K562 (cell line): ENCODE results near the gene CACNA1I. TPM values are rescaled to one million over a fixed set of nuclear protein-coding genes. Genes with fewer than 3 reads are reported as not detected.

Experiments
- ATAC-seq: fragments of 200-7000 bp; cut with Tn5 transposase; 3 replicates; pipeline ENCODE4 v1.9.1; 2020; ENCODE audit warnings: moderate library complexity
- BruUV-seq: library from RNA; stranded (reverse); fragments of 400-500 nt; replicated peaks from 2 replicates; lab custom pipeline; 2021; lab: Mats Ljungman, UMichigan
- CTCF ChIA-PET: fragments of 300-600 bp; formaldehyde crosslinking; extraction: SDS; loops from one replicate; lab custom pipeline; 2021; ENCODE audit warnings: low intra/inter-chr PET ratio; lab: Yijun Ruan, JAX
- POLR2A ChIA-PET: fragments of 300-600, 350-650 bp; sonication (Branson Sonifier 250); formaldehyde crosslinking; extraction: SDS; loops from one replicate; lab custom pipeline; 2021; ENCODE audit warnings: antibody characterized with exemption, inconsistent platforms; lab: Yijun Ruan, JAX
- DNase-seq, 4 experiments: peaks; one replicate each; pipeline versions ENCODE4 v3.0.0 to v3.0.0-alpha.2; 2011 to 2018; ENCODE audit warnings: low spot score in 3 of 4, mixed read lengths in 3 of 4; ENCODE audit errors: extremely low read depth in 1 of 4
- FAIRE-seq: peaks from 2 replicates; lab custom pipeline; 2011; peaks lifted over from hg19 to GRCh38; lab: Jason Lieb, UNC
- H2AFZ ChIP-seq: 2 replicates; pipeline ENCODE4 v1.6.0; 2011; ENCODE audit warnings: low read depth, low read length, control low read depth, inconsistent platforms
- H3K27ac ChIP-seq: fragments of 200-600 bp; 3 replicates; pipeline ENCODE4 v1.8.0; 2011; ENCODE audit warnings: low read depth, mild to moderate bottlenecking, control low read depth, inconsistent platforms, low read length, moderate library complexity, mixed read lengths; ENCODE audit errors: extremely low read depth
- H3K27me3 ChIP-seq, 2 experiments: fragments of 300-600 bp in 1 of 2; 2 replicates in 1 of 2; 3 replicates in 1 of 2; pipeline versions ENCODE4 v1.6.0 to v1.8.0; 2011; ENCODE audit warnings: inconsistent platforms in 2 of 2, low read length in 2 of 2, mild to moderate bottlenecking in 1 of 2, mixed read lengths in 1 of 2, moderate library complexity in 1 of 2; ENCODE audit not compliant: control insufficient read depth in 2 of 2, insufficient read depth in 2 of 2
- H3K36me3 ChIP-seq: fragments of 300-600 bp; 3 replicates; pipeline ENCODE4 v1.8.0; 2011; ENCODE audit warnings: mild to moderate bottlenecking, low read length, inconsistent platforms; ENCODE audit not compliant: control insufficient read depth, insufficient read depth
- H3K4me1 ChIP-seq, 2 experiments: fragments of 200-600 bp in 1 of 2; replicated peaks in 1 of 2; 2 replicates in 1 of 2; 3 replicates in 1 of 2; pipeline versions ENCODE4 v1.5.1 to v1.8.0; 2011; ENCODE audit warnings: inconsistent platforms in 2 of 2, low read length in 2 of 2, mild to moderate bottlenecking in 1 of 2, mixed read lengths in 1 of 2, moderate library complexity in 1 of 2; ENCODE audit not compliant: control insufficient read depth in 2 of 2, insufficient read depth in 2 of 2
- H3K4me2 ChIP-seq: 2 replicates; pipeline ENCODE4 v1.6.1; 2011; ENCODE audit warnings: low read length, control low read depth, inconsistent platforms, mixed read lengths; ENCODE audit not compliant: insufficient read depth
- H3K4me3 ChIP-seq: fragments of 200-600 bp; sonication (generic), shearing (Covaris generic); 2 replicates; pipeline ENCODE4 v1.5.1; 2016; ENCODE audit warnings: control low read depth, inconsistent platforms
- H3K79me2 ChIP-seq: fragments of 200-600 bp; 3 replicates; pipeline ENCODE4 v1.8.0; 2011; ENCODE audit warnings: low read length, inconsistent platforms; ENCODE audit not compliant: control insufficient read depth, insufficient read depth
- H3K9ac ChIP-seq, 2 experiments: 2 replicates each; pipeline versions ENCODE4 v1.6.0 to v1.6.1; 2011; ENCODE audit warnings: low read depth in 2 of 2, low read length in 2 of 2, control low read depth in 1 of 2, inconsistent platforms in 1 of 2, mild to moderate bottlenecking in 1 of 2, mixed read lengths in 1 of 2; ENCODE audit not compliant: insufficient read depth in 1 of 2
- H3K9me1 ChIP-seq: one replicate; pipeline ENCODE4 v1.6.0; 2011; ENCODE audit warnings: inconsistent platforms, mild to moderate bottlenecking, low read length, moderate library complexity; ENCODE audit not compliant: control insufficient read depth, insufficient read depth
- H3K9me3 ChIP-seq: replicated peaks from 2 replicates; pipeline ENCODE4 v1.5.1; 2011; ENCODE audit warnings: low read depth, low read length, inconsistent platforms; ENCODE audit not compliant: control insufficient read depth, insufficient read depth
- H4K20me1 ChIP-seq: replicated peaks from 2 replicates; pipeline ENCODE4 v1.6.1; 2011; ENCODE audit warnings: low read length, inconsistent platforms, mixed read lengths; ENCODE audit not compliant: control insufficient read depth, insufficient read depth
- ADNP ChIP-seq: fragments of 200-800 bp; sonication (Bioruptor generic); IDR thresholded peaks from 2 replicates; pipeline ENCODE4 v1.6.1; 2016; ENCODE audit warnings: missing genetic modification characterization, missing compliant biosample characterization
- BMI1 ChIP-seq: fragments of 150-350 bp; IDR thresholded peaks from 2 replicates; pipeline ENCODE4 v1.6.1; 2014; ENCODE audit warnings: low read length
- CBX5 ChIP-seq: IDR thresholded peaks from 2 replicates; pipeline ENCODE4 v1.6.1; 2014; ENCODE audit warnings: low read depth, borderline replicate concordance
- CCAR2 ChIP-seq: fragments of 200-400 bp; formaldehyde crosslinking; IDR thresholded peaks from 2 replicates; pipeline ENCODE4 v1.6.1; 2017; ENCODE audit warnings: mild to moderate bottlenecking, low read depth, low read length
- CTBP1 ChIP-seq: fragments of 450-650 bp; IDR thresholded peaks from 2 replicates; pipeline ENCODE4 v1.6.1; 2016; ENCODE audit warnings: borderline replicate concordance
- HNRNPL ChIP-seq: fragments of 200-400 bp; formaldehyde crosslinking; IDR thresholded peaks from 2 replicates; pipeline ENCODE4 v1.6.1; 2017; ENCODE audit warnings: low read depth, mild to moderate bottlenecking, low read length
- KLF16 ChIP-seq: IDR thresholded peaks from 2 replicates; pipeline ENCODE4 v1.6.1; 2016; ENCODE audit warnings: antibody characterized with exemption
- NBN ChIP-seq: fragments of 450-650 bp; IDR thresholded peaks from 2 replicates; pipeline ENCODE4 v1.6.1; 2016; ENCODE audit warnings: low read depth, mild to moderate bottlenecking
- NFIC ChIP-seq: fragments of 450-650 bp; IDR thresholded peaks from 2 replicates; pipeline ENCODE4 v1.6.1; 2017; ENCODE audit warnings: mild to moderate bottlenecking, inconsistent platforms
- PRMT5 ChIP-seq: sonication (generic); formaldehyde crosslinking; IDR thresholded peaks from 2 replicates; pipeline ENCODE4 v1.5.0; 2020; ENCODE audit warnings: missing genetic modification reagents
- RFX5 ChIP-seq: IDR thresholded peaks from 2 replicates; pipeline ENCODE4 v1.6.1; 2011; ENCODE audit warnings: low read depth, mild to moderate bottlenecking, improper control_type of control experiment, low read length
- RHOXF2B ChIP-seq: fragments of 250-450 bp; sonication (Bioruptor Pico); conservative IDR thresholded peaks from 2 replicates; pipeline ENCODE4 v1.5.1; 2021
- SIRT6 ChIP-seq: IDR thresholded peaks from one replicate; pipeline ENCODE4 v1.6.1; 2012; ENCODE audit warnings: low read depth, mild to moderate bottlenecking, control low read depth, inconsistent platforms, low read length, moderate library complexity
- SNAPC5 ChIP-seq: fragments of 250-450 bp; sonication (Bioruptor Pico); IDR thresholded peaks from 2 replicates; pipeline ENCODE4 v1.8.0; 2021; ENCODE audit warnings: moderate library complexity, mild to moderate bottlenecking, inconsistent platforms
- SREBF2 ChIP-seq: sonication (generic); formaldehyde crosslinking; IDR thresholded peaks from 2 replicates; pipeline ENCODE4 v1.4.0; 2020; ENCODE audit warnings: mild to moderate bottlenecking, missing genetic modification reagents
- TRIM25 ChIP-seq: fragments of 450-650 bp; IDR thresholded peaks from 2 replicates; pipeline ENCODE4 v1.7.0; 2016; ENCODE audit warnings: borderline replicate concordance
- TRIM28 ChIP-seq: fragments of 450-650 bp; IDR thresholded peaks from 2 replicates; pipeline ENCODE4 v1.6.1; 2017
- WGBS: fragments of 100-300 bp; shearing (Covaris generic); methylation state at CpG from one replicate; pipeline ENCODE4 v1.1.6; 2016; ENCODE audit warnings: low coverage, mixed read lengths; ENCODE audit not compliant: insufficient coverage; ENCODE audit errors: missing lambda C conversion rate; 5-methylcytosine and 5-hydroxymethylcytosine counted together
- in situ Hi-C: fragments of 300-500 bp; cut with MboI; formaldehyde crosslinking; loops from 4 replicates; pipeline ENCODE4 v1.15.0; 2018; ENCODE audit warnings: inconsistent platforms, mixed read lengths
- intact Hi-C: fragments of 100-400 bp; cut with micrococcal nuclease; formaldehyde crosslinking; loops from 2 replicates; pipeline ENCODE4 v1.14.2; 2022
- polyA plus RNA-seq, 8 experiments: library from polyadenylated mRNA; depleted of rRNA in 4 of 8; stranded (reverse) in 5 of 8; unstranded in 3 of 8; fragments of >200 nt; fragmentation: Nextera tagmentation in 2 of 8; fragmentation: Illumina TruSeq in 1 of 8; extraction: Ambion mirVana in 2 of 8; extraction: Trizol in 1 of 8; gene quantifications; 2 replicates each; pipeline versions ENCODE4 v1.2.1 to v1.2.3, GENCODE V29; 2011 to 2014; ENCODE audit warnings: inconsistent platforms in 1 of 8, missing spikeins in 1 of 8
- total RNA-seq, 7 experiments: library from RNA; depleted of rRNA in 6 of 7; stranded (reverse); fragments of >200 nt in 6 of 7; fragmentation: Illumina TruSeq in 2 of 7; extraction: Trizol in 2 of 7; gene quantifications; 2 replicates each; pipeline versions ENCODE4 v1.2.1 to v1.2.3, GENCODE V29; 2011 to 2021; ENCODE audit warnings: low replicate concordance in 1 of 7
- TF ChIP-seq, protein P1 (sequence below): IDR thresholded peaks from 2 replicates; pipeline ENCODE4 v1.6.1; 2016; ENCODE audit warnings: missing genetic modification characterization, missing compliant biosample characterization
- TF ChIP-seq, protein P2 (sequence below): fragments of 250-450 bp; sonication (Bioruptor Pico); IDR thresholded peaks from 2 replicates; pipeline ENCODE4 v1.5.0; 2021
- TF ChIP-seq, protein P3 (sequence below): sonication (generic); formaldehyde crosslinking; IDR thresholded peaks from 2 replicates; pipeline ENCODE4 v1.8.0; 2022; ENCODE audit warnings: mild to moderate bottlenecking, missing genetic modification reagents

Gene CACNA1I
- total and polyA plus RNA-seq, 9 of the 15 experiments (the other 6 are each of a cell fraction or from before 2014, with no cell fraction given) = 0.01 to 0.79 (median 0.32) TPM; not detected in 1

GRCh38 chr22:39671936-39672335 is 101.4 kb downstream of the CACNA1I start (continued):
- TF ChIP-seq PRMT5 (CRISPR knock-in tag) = no peak
- no peak for TF ChIP-seq SIRT6
- TF ChIP-seq CBX5 = peak; percentile 59; the same call in 1 of the 2 replicates
- TF ChIP-seq, protein P1, sequence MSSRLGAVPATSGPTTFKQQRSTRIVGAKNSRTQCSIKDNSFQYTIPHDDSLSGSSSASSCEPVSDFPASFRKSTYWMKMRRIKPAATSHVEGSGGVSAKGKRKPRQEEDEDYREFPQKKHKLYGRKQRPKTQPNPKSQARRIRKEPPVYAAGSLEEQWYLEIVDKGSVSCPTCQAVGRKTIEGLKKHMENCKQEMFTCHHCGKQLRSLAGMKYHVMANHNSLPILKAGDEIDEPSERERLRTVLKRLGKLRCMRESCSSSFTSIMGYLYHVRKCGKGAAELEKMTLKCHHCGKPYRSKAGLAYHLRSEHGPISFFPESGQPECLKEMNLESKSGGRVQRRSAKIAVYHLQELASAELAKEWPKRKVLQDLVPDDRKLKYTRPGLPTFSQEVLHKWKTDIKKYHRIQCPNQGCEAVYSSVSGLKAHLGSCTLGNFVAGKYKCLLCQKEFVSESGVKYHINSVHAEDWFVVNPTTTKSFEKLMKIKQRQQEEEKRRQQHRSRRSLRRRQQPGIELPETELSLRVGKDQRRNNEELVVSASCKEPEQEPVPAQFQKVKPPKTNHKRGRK (tag) = no peak
- TF ChIP-seq SNAPC5 (CRISPR knock-in tag) = no peak
- no peak for TF ChIP-seq KLF16
- TF ChIP-seq ADNP (tag) = 0 out of 2 replicates have a peak, but pooled peaks have one; percentile 41
- no peak for TF ChIP-seq CTBP1
- TF ChIP-seq TRIM28 = 0 out of 2 replicates have a peak, but pooled peaks have one; percentile 22
- TF ChIP-seq, protein P2, sequence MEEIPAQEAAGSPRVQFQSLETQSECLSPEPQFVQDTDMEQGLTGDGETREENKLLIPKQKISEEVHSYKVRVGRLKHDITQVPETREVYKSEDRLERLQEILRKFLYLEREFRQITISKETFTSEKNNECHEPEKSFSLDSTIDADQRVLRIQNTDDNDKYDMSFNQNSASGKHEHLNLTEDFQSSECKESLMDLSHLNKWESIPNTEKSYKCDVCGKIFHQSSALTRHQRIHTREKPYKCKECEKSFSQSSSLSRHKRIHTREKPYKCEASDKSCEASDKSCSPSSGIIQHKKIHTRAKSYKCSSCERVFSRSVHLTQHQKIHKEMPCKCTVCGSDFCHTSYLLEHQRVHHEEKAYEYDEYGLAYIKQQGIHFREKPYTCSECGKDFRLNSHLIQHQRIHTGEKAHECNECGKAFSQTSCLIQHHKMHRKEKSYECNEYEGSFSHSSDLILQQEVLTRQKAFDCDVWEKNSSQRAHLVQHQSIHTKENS (CRISPR knock-in tag) = no peak

- intact Hi-C loops (no loop called here), in situ Hi-C loops (no loop called here)
- DNase-seq (no peak), ATAC-seq (no peak), FAIRE-seq (no peak)
- Histone ChIP-seq H3K4me3 (no peak overlapping the region), H3K4me2 (no peak overlapping the region), H3K79me2 (no peaks in the 10 kb centered on the region), H3K9ac (no peak overlapping the region), H3K27ac (no peak overlapping the region), H2AFZ (no peak overlapping the region), H3K27me3 (no peaks in the 10 kb centered on the region), H3K36me3 (no peaks in the 10 kb centered on the region), H3K9me1 (no peaks in the 10 kb centered on the region), H4K20me1 (no peaks in the 10 kb centered on the region), H3K4me1 (peaks cover 0 to 11% of the 10 kb centered on the region in 2 experiments; a peak in 2 of 5 replicates), H3K9me3 (peaks cover 4% of the 10 kb centered on the region)
- no TSS peak for BruUV-seq
- CTCF ChIA-PET = no interaction called here
- POLR2A ChIA-PET = no interaction called here
- WGBS = 33% methylated on average over 5 of the region's 7 CpGs
- TF ChIP-seq TRIM25 = no peak
- TF ChIP-seq HNRNPL = no peak
- TF ChIP-seq RHOXF2B = no peak
- TF ChIP-seq RFX5 = no peak
- TF ChIP-seq NFIC = no peak
- TF ChIP-seq NBN = no peak
- TF ChIP-seq, protein P3, sequence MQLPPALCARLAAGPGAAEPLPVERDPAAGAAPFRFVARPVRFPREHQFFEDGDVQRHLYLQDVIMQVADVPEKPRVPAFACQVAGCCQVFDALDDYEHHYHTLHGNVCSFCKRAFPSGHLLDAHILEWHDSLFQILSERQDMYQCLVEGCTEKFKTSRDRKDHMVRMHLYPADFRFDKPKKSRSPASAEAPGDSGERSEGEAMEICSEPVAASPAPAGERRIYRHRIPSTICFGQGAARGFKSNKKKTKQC (CRISPR knock-in tag) = no peak
- TF ChIP-seq CCAR2 = no peak
- no peak for TF ChIP-seq BMI1
- TF ChIP-seq SREBF2 = no peak
These were observed 104.0 kb downstream of the CACNA1I start for GRCh38 chr22:39674536-39674935.
